WTC11 (cell line): ENCODE results near the gene PTX4.

Experiments used
- CREB1 ChIP-seq: sonication (generic); formaldehyde crosslinking; IDR thresholded peaks from 2 replicates; pipeline ENCODE4 v1.8.0; 2023; ENCODE audit warnings: mild to moderate bottlenecking, missing genetic modification reagents
- ETV6 ChIP-seq: sonication (generic); formaldehyde crosslinking; IDR thresholded peaks from 2 replicates; pipeline ENCODE4 v1.8.1; 2022; ENCODE audit warnings: mild to moderate bottlenecking, missing genetic modification reagents
- NFYB ChIP-seq: sonication (generic); formaldehyde crosslinking; conservative IDR thresholded peaks from 2 replicates; pipeline ENCODE4 v1.8.0; 2022; ENCODE audit warnings: low read depth, missing genetic modification reagents
- RELA ChIP-seq: sonication (generic); formaldehyde crosslinking; IDR thresholded peaks from 2 replicates; pipeline ENCODE4 v1.8.1; 2022; ENCODE audit warnings: missing genetic modification reagents, mild to moderate bottlenecking, borderline replicate concordance
- TEAD4 ChIP-seq: sonication (generic); formaldehyde crosslinking; IDR thresholded peaks from 2 replicates; pipeline ENCODE4 v1.8.0; 2022; ENCODE audit warnings: mild to moderate bottlenecking, missing genetic modification reagents
- ZNF263 ChIP-seq: sonication (generic); formaldehyde crosslinking; IDR thresholded peaks from 2 replicates; pipeline ENCODE4 v1.8.1; 2022; ENCODE audit warnings: low read depth, mild to moderate bottlenecking, moderate library complexity, missing genetic modification reagents
- TF ChIP-seq, protein P1 (sequence below): fragments of 200-600 bp; IDR thresholded peaks from 2 replicates; pipeline ENCODE4 v1.8.0; 2022; ENCODE audit warnings: antibody characterized with exemption
- TF ChIP-seq, protein P2 (sequence below): sonication (generic); formaldehyde crosslinking; IDR thresholded peaks from 2 replicates; pipeline ENCODE4 v1.8.1; 2023; ENCODE audit warnings: mild to moderate bottlenecking, missing genetic modification reagents
- TF ChIP-seq, protein P3 (sequence below): sonication (generic); formaldehyde crosslinking; IDR thresholded peaks from 2 replicates; pipeline ENCODE4 v1.8.1; 2022; ENCODE audit warnings: mild to moderate bottlenecking, missing genetic modification reagents, moderate library complexity, borderline replicate concordance

DNA sequence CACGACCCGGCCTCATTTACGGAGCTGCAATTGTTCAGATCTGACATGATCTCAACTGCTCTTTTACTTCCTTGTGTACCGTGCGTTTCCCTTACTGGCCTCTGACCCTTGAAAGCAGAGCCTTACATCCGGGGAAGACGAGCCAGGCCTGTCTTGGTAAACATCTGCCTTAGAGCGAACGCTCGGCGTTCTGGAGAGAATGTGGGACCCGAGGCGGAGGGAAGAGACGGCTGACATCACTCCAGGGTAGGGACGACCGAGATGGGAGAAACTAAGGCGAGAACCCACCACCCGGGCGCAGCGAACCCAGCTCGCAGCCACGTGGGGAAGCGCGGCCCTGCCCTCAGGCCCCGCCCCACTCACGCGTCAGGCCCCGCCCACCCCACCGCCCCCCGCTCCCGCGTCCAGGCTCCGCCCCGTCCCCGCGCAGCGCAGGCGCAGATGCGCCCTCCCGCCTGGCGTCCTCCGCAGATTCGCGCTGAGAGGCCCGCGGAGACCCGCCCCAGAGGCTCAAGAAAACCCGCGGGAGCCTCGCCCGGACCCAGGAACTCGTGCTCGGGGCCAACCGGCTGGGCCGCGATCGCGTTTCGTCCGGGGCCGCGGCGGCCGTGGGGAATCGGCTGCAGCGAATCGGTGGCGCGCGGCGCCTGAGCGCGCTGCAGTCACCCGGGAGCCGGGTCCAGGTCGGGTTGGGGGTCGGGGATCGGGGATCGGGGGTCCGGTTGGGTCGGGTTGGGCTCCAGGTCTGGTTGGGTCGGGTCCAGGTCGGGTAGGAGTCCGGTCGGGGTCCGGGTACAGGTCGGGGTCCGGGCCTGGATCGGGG is 4.4 kb upstream of the PTX4 start, which contains the start of gene TELO2:
- TF ChIP-seq, protein P1, sequence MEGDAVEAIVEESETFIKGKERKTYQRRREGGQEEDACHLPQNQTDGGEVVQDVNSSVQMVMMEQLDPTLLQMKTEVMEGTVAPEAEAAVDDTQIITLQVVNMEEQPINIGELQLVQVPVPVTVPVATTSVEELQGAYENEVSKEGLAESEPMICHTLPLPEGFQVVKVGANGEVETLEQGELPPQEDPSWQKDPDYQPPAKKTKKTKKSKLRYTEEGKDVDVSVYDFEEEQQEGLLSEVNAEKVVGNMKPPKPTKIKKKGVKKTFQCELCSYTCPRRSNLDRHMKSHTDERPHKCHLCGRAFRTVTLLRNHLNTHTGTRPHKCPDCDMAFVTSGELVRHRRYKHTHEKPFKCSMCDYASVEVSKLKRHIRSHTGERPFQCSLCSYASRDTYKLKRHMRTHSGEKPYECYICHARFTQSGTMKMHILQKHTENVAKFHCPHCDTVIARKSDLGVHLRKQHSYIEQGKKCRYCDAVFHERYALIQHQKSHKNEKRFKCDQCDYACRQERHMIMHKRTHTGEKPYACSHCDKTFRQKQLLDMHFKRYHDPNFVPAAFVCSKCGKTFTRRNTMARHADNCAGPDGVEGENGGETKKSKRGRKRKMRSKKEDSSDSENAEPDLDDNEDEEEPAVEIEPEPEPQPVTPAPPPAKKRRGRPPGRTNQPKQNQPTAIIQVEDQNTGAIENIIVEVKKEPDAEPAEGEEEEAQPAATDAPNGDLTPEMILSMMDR: no peak
- no peak for TF ChIP-seq ZNF263 (CRISPR knock-in tag)
- no peak for TF ChIP-seq NFYB (CRISPR knock-in tag)
- TF ChIP-seq, protein P2, sequence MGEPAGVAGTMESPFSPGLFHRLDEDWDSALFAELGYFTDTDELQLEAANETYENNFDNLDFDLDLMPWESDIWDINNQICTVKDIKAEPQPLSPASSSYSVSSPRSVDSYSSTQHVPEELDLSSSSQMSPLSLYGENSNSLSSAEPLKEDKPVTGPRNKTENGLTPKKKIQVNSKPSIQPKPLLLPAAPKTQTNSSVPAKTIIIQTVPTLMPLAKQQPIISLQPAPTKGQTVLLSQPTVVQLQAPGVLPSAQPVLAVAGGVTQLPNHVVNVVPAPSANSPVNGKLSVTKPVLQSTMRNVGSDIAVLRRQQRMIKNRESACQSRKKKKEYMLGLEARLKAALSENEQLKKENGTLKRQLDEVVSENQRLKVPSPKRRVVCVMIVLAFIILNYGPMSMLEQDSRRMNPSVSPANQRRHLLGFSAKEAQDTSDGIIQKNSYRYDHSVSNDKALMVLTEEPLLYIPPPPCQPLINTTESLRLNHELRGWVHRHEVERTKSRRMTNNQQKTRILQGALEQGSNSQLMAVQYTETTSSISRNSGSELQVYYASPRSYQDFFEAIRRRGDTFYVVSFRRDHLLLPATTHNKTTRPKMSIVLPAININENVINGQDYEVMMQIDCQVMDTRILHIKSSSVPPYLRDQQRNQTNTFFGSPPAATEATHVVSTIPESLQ: no peak
- TF ChIP-seq, protein P3, sequence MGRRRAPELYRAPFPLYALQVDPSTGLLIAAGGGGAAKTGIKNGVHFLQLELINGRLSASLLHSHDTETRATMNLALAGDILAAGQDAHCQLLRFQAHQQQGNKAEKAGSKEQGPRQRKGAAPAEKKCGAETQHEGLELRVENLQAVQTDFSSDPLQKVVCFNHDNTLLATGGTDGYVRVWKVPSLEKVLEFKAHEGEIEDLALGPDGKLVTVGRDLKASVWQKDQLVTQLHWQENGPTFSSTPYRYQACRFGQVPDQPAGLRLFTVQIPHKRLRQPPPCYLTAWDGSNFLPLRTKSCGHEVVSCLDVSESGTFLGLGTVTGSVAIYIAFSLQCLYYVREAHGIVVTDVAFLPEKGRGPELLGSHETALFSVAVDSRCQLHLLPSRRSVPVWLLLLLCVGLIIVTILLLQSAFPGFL (CRISPR knock-in tag): no peak
- no peak for TF ChIP-seq ETV6 (CRISPR knock-in tag)
- no peak for TF ChIP-seq CREB1
- no peak for TF ChIP-seq RELA (CRISPR knock-in tag)
- TF ChIP-seq TEAD4 (CRISPR knock-in tag): no peak
